Measurements from ENCODE around the gene GATD1. TPM values are rescaled to one million over a fixed set of nuclear protein-coding genes. Genes with fewer than 3 reads are reported as not detected.
A peak's percentile ranks its signal among the peaks of the same experiment; 100 is the strongest.

The GATD1 gene
- 70.0 and 80.0 TPM in 2 replicates for total RNA-seq
- total RNA-seq (2013) = 19.3 TPM
- polyA plus RNA-seq = 37.4 and 62.4 TPM in 2 replicates
- polyA minus RNA-seq = 28.0 and 38.2 TPM in 2 replicates

- Histone ChIP-seq H3K79me2 (ENCODE audit: control insufficient read depth, insufficient read depth, low read length) (peaks cover 61% of the 10 kb centered on the region), H3K4me3 (ENCODE audit: control extremely low read depth in 1 of 5, extremely low read depth in 1 of 5, insufficient read depth in 1 of 5, low read depth in 2 of 5, low read length in 4 of 5) (peak within 1 kb of the TSS; percentile 18 to 80 (median 73)), H3K36me3 (replicated peaks in 1 of 2; ENCODE audit: control extremely low read depth in 1 of 2, control insufficient read depth in 1 of 2, extremely low read depth in 1 of 2, insufficient read depth in 2 of 2, low read length in 1 of 2) (peaks cover 0 to 4% of the 10 kb centered on the region in 2 experiments), H4K20me1 (ENCODE audit: control insufficient read depth, insufficient read depth, low read length, poor library complexity, severe bottlenecking) (peaks cover 62% of the 10 kb centered on the region), H3K9ac (ENCODE audit: low read length) (peak within 1 kb of the TSS; percentile 86), H3K4me2 (replicated peaks; ENCODE audit: low read depth, low read length, poor library complexity, severe bottlenecking) (peak within 1 kb of the TSS; percentile 99), H3K4me1 (ENCODE audit: control insufficient read depth in 2 of 2, insufficient read depth in 2 of 2, low read length in 2 of 2) (peaks cover 12 to 24% of the 10 kb centered on the region in 2 donors), H3K27me3 (replicated peaks in 1 of 4; ENCODE audit: control extremely low read depth in 1 of 4, control insufficient read depth in 3 of 4, insufficient read depth in 4 of 4, low read length in 3 of 4) (no peaks in the 10 kb centered on the region), H3K9me3 (ENCODE audit: control extremely low read depth in 1 of 3, control insufficient read depth in 2 of 3, insufficient read depth in 1 of 3, low read length in 2 of 3) (no peaks in the 10 kb centered on the region), H3K27ac (ENCODE audit: low read length in 2 of 2) (peak within 1 kb of the TSS; percentile 12 to 76), H2AFZ (ENCODE audit: insufficient read depth, low read depth, low read length, poor library complexity, severe bottlenecking) (peak within 1 kb of the TSS; percentile 99)
- under 1% methylated on average over 101 of the region's 110 CpGs for WGBS (ENCODE audit: insufficient coverage)
- TF ChIP-seq CTCF (IDR thresholded peaks at IDR 0.05) (no peak), EZH2 (IDR thresholded peaks at IDR 0.05; ENCODE audit: borderline replicate concordance, insufficient read depth, low read depth, low read length, poor library complexity, severe bottlenecking) (no peak)
- H3K4me1 Mint-ChIP-seq = peaks cover 18% of the 10 kb centered on the region
- H3K27ac Mint-ChIP-seq = peak within 1 kb of the TSS; percentile 63
- intact Hi-C loops (cut with micrococcal nuclease) = loop anchor here (1.0 to 2.0 kb wide), 2 partner anchors 20 to 31 kb away; partner anchors contain the start of gene TALDO1
- ChIA-PET CTCF (interaction anchor here (0.6 to 1.5 kb wide), 4 partner anchors 16 to 118 kb away, joined by 3 read pairs; no protein-coding TSS in a partner anchor), POLR2A (interaction anchor here (0.5 to 0.7 kb wide), 6 partner anchors 23 to 362 kb away, joined by 3 to 9 read pairs (median 6); partner anchors contain the start of gene PNPLA2)
- H3K27me3 Mint-ChIP-seq = no peaks in the 10 kb centered on the region
- ATAC-seq (ENCODE audit: low read depth) (peak; percentile 89), DNase-seq (peak; percentile 94)
- peak within 1 kb of the TSS; percentile 80 for H3K4me3 Mint-ChIP-seq
- no peaks in the 10 kb centered on the region for H3K9me3 Mint-ChIP-seq (ENCODE audit: insufficient read depth)
Observed at GRCh38 chr11:777288-778255, at the start of gene GATD1. TSS of gene GATD1 (minus strand) at chr11:777487. CDS start at chr11:777462, 25 bp downstream.
